Measurements from ENCODE around the gene RNPC3. TPM values are rescaled to one million over a fixed set of nuclear protein-coding genes. Genes with fewer than 3 reads are reported as not detected.

Gene RNPC3
- total RNA-seq, 1 donor from 2014 or later = 9.9 TPM

- no peak for DNase-seq (ENCODE audit: low spot score)
- Mint-ChIP-seq H3K27ac (ENCODE audit: unreplicated experiment) (peak overlapping the region; percentile 60), H3K36me3 (ENCODE audit: low read depth) (peaks cover 2% of the 10 kb centered on the region), H3K9me3 (ENCODE audit: low read depth) (peaks cover 8% of the 10 kb centered on the region), H3K4me3 (ENCODE audit: unreplicated experiment) (no peak overlapping the region), H3K27me3 (ENCODE audit: low read depth) (peaks cover 2% of the 10 kb centered on the region), H3K4me1 (ENCODE audit: low read depth) (peaks cover 22% of the 10 kb centered on the region)
- TF ChIP-seq CTCF (IDR thresholded peaks at IDR 0.05) = no peak
Observed at GRCh38 chr1:103496014-103496635, 29.4 kb upstream of the RNPC3 start.

DNA sequence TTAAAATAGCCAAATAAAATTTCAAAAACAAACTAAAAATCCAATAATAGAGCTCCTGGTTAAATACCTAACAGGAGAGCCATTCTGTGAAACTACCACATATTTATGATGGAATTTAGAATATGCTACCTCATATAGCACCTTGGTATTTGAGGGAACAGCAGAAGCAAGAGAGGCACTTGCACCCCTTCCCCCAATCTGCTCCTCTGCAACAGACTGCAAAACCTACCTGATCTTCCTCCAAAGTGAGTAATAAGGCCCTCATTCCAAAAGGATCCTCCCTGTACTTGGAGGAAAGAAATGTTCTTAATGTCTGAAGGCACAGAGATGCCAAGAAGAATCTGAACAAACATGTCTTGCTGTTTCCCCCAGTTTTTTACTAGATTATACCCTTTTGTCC, 28.1 kb upstream of the RNPC3 start:
- H3K4me1 Mint-ChIP-seq (ENCODE audit: low read depth) = peaks cover 22% of the 10 kb centered on the region
- H3K27ac Mint-ChIP-seq (ENCODE audit: unreplicated experiment) = no peak overlapping the region
- peaks cover 8% of the 10 kb centered on the region for H3K9me3 Mint-ChIP-seq (ENCODE audit: low read depth)
- TF ChIP-seq CTCF (IDR thresholded peaks at IDR 0.05) = no peak
- no peak overlapping the region for H3K4me3 Mint-ChIP-seq (ENCODE audit: unreplicated experiment)
- no peak for DNase-seq (ENCODE audit: low spot score)
- H3K27me3 Mint-ChIP-seq (ENCODE audit: low read depth) = peaks cover 2% of the 10 kb centered on the region
- peaks cover 2% of the 10 kb centered on the region for H3K36me3 Mint-ChIP-seq (ENCODE audit: low read depth)

- no peaks in the 10 kb centered on the region for H3K27me3 Mint-ChIP-seq (ENCODE audit: low read depth)
- peaks cover 17% of the 10 kb centered on the region for H3K9me3 Mint-ChIP-seq (ENCODE audit: low read depth)
- H3K36me3 Mint-ChIP-seq (ENCODE audit: low read depth) = peaks cover 15% of the 10 kb centered on the region
- no peak overlapping the region for H3K4me3 Mint-ChIP-seq (ENCODE audit: unreplicated experiment)
- no peak for DNase-seq (ENCODE audit: low spot score)
- H3K27ac Mint-ChIP-seq (ENCODE audit: unreplicated experiment) = no peak overlapping the region
- TF ChIP-seq CTCF (IDR thresholded peaks at IDR 0.05) = no peak
- H3K4me1 Mint-ChIP-seq (ENCODE audit: low read depth) = no peaks in the 10 kb centered on the region
Observed at GRCh38 chr1:103509250-103509649, 16.2 kb upstream of the RNPC3 start.

GRCh38 chr1:103513711-103514110, 11.8 kb upstream of the RNPC3 start:
- TF ChIP-seq CTCF (IDR thresholded peaks at IDR 0.05) = no peak
- Mint-ChIP-seq H3K4me3 (ENCODE audit: unreplicated experiment) (no peak overlapping the region), H3K27ac (ENCODE audit: unreplicated experiment) (no peak overlapping the region), H3K4me1 (ENCODE audit: low read depth) (peaks cover 3% of the 10 kb centered on the region), H3K36me3 (ENCODE audit: low read depth) (peaks cover 13% of the 10 kb centered on the region), H3K9me3 (ENCODE audit: low read depth) (peaks cover 17% of the 10 kb centered on the region), H3K27me3 (ENCODE audit: low read depth) (no peaks in the 10 kb centered on the region)
- no peak for DNase-seq (ENCODE audit: low spot score)

DNA sequence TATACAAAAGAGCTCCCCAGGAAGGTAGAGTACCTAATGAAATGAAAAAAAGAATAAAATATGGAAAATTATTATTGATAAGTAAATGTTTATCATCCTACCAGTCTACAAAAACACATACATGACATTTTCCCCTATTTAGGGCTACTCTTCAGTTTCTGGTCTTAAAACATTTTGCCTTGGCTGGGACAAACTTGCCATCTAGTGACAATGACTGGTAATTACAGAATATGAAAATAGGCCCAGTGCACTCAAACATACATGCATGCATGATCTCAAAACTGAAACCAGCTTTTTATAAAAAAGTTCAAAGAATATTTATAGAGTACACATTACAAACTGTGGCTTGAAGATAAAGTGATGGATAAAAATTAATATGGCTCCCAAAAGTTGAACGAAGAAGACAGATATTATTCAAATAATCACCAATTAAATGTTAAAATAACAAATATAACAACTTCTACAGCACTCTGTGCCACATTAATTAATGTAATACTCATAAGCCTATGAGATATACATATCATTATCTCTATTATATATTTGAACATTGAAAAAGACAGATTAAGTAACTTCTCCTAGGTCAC, 10.5 kb upstream of the RNPC3 start:
- H3K4me3 Mint-ChIP-seq (ENCODE audit: unreplicated experiment) = no peak overlapping the region
- H3K27me3 Mint-ChIP-seq (ENCODE audit: low read depth) = no peaks in the 10 kb centered on the region
- peaks cover 3% of the 10 kb centered on the region for H3K4me1 Mint-ChIP-seq (ENCODE audit: low read depth)
- TF ChIP-seq CTCF (IDR thresholded peaks at IDR 0.05) = peak; percentile 94
- peaks cover 13% of the 10 kb centered on the region for H3K36me3 Mint-ChIP-seq (ENCODE audit: low read depth)
- H3K27ac Mint-ChIP-seq (ENCODE audit: unreplicated experiment) = no peak overlapping the region
- H3K9me3 Mint-ChIP-seq (ENCODE audit: low read depth) = peaks cover 17% of the 10 kb centered on the region
- no peak for DNase-seq (ENCODE audit: low spot score)

All from chondrocyte (in vitro differentiated cells).